GM12891 (cell line): ENCODE data around the gene OLFM1.

Source experiments
- DNase-seq: peaks from one replicate; pipeline ENCODE4 v3.0.0; 2011; ENCODE audit warnings: low spot score; ENCODE audit not compliant: insufficient read length
- FAIRE-seq: peaks from 2 replicates; lab custom pipeline; 2011; peaks lifted over from hg19 to GRCh38; lab: Jason Lieb, UNC
- PAX5 ChIP-seq: IDR thresholded peaks from 2 replicates; pipeline ENCODE4 v1.6.1; 2011; ENCODE audit warnings: low read length, moderate library complexity, mild to moderate bottlenecking; ENCODE audit not compliant: insufficient read depth, severe bottlenecking
- POLR2A ChIP-seq: IDR thresholded peaks from 2 replicates; pipeline ENCODE4 v1.6.1; 2011; ENCODE audit warnings: low read depth, low read length, control low read depth
- POLR2AphosphoS5 ChIP-seq: IDR thresholded peaks from 2 replicates; pipeline ENCODE4 v1.6.1; 2011; ENCODE audit warnings: low read depth, low read length, control low read depth
- POU2F2 ChIP-seq: IDR thresholded peaks from 2 replicates; pipeline ENCODE4 v1.6.1; 2011; ENCODE audit warnings: low read depth, mild to moderate bottlenecking, control low read depth, low read length, moderate library complexity
- SPI1 ChIP-seq: IDR thresholded peaks from 2 replicates; pipeline ENCODE4 v1.6.1; 2011; ENCODE audit warnings: low read depth, low read length, control low read depth
- TAF1 ChIP-seq: IDR thresholded peaks from 2 replicates; pipeline ENCODE4 v1.6.1; 2011; ENCODE audit warnings: low read depth, low read length, control low read depth

Gene OLFM1

DNA sequence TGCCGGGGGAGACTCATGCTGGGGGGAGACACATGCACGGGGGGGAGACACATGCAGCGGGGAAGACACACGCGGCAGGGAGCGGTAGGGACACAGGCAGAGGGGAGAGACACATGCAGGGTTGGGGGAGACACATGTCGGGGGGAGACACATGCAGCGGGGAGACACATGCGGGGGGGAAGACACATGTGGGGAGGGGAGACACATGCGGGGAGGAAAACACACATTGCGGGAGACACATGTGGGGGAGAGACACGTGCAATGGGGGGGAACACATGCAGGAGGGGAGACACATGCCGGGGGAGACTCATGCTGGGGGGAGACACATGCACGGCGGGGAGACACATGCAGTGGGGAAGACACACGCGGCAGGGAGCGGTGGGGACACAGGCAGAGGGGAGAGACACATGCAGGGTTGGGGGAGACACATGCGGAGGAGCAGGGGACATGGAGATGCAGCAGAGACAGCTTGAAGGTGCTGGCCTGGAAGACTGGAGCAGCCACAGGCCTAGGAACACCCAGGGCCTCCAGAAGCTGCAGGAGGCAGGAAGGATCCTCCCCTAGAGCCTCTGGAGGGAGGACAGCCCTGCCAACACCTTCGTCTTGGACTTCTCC, 20.3 kb upstream of the OLFM1 start:
- DNase-seq = no peak
- FAIRE-seq = no peak
- TF ChIP-seq POU2F2 (no peak), PAX5 (no peak), POLR2AphosphoS5 (no peak), POLR2A (no peak), SPI1 (no peak), TAF1 (no peak)

DNA sequence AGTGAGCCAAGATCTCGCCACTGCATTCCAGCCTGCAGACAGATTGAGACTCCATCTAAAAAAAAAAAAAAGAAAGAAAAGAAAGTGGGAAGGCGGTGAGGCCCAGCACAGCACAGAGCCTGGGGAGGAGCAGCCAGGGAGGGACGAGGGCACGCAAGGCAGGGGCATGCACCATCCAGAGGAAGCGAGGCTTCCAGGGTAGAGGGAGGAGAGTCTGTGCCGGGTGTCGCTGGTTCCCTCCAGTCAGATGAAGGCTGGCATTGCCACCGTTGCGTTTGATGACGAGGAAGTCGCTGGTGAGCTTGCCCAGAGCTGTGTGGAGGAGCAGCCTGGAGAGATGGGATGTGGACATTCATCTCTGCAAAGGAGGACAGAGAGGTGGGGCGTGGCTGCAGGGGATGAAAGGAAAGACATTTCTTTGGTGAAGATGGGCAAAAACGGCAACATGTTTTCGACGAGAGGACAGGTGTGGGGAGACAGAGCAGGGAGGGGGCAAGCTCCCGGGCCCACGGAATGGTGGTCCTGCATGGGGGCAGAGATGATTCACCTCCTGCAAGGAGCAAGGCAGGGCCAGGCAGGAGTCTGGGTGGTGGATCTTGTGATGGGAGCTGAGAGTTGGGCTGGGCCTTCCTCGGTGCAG, 18.6 kb upstream of the OLFM1 start:
- FAIRE-seq = no peak
- DNase-seq = no peak
- TF ChIP-seq PAX5 (no peak), SPI1 (no peak), POU2F2 (no peak), TAF1 (no peak), POLR2AphosphoS5 (no peak), POLR2A (no peak)

- DNase-seq = no peak
Observed at GRCh38 chr9:135069558-135070197, 17.8 kb upstream of the OLFM1 start.

DNA sequence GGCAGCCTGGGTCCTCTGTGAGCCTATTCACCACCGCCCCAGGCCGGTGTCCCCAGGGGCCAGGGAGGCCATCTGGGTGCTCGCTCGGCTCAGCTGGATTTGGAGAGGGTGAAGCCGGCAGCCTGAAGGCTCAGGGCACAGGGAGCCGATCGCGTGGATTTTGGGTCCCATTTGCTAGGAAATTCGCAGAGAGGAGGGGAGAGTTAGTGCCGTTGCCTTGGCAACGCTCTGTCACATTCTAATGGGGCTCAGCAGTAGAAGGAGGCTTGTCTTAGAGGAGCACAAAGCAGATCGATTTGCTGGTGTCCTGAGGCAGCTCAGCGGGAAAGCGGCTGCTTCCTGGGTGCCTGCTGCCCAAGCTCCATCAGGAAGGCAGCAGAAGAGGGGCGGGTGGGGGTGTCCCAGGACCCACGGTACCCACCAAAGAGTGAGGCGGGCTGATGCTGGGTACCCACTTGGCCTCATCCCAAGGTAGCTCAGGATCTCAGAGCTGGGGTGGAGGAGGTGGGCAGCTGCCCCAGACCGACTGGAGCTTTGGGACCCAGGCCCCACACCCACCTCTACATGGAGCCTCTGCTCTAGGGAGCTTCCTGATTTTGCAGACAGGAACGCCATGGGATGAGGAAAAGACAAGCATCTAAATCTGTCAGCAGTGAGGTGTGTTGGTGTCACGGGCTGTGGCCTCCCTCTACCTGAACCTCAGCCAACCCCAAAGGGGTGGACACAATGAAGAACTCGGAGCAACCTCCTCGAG, 17.1 kb upstream of the OLFM1 start:
- TF ChIP-seq TAF1 (no peak), SPI1 (no peak), POU2F2 (no peak), POLR2A (no peak), POLR2AphosphoS5 (no peak), PAX5 (no peak)
- no peak for FAIRE-seq

More at GRCh38 chr9:135069558-135070197, 17.8 kb upstream of the OLFM1 start:
- no peak for FAIRE-seq
- TF ChIP-seq POU2F2 (no peak), TAF1 (no peak), POLR2AphosphoS5 (no peak), POLR2A (no peak), SPI1 (no peak), PAX5 (no peak)

DNA sequence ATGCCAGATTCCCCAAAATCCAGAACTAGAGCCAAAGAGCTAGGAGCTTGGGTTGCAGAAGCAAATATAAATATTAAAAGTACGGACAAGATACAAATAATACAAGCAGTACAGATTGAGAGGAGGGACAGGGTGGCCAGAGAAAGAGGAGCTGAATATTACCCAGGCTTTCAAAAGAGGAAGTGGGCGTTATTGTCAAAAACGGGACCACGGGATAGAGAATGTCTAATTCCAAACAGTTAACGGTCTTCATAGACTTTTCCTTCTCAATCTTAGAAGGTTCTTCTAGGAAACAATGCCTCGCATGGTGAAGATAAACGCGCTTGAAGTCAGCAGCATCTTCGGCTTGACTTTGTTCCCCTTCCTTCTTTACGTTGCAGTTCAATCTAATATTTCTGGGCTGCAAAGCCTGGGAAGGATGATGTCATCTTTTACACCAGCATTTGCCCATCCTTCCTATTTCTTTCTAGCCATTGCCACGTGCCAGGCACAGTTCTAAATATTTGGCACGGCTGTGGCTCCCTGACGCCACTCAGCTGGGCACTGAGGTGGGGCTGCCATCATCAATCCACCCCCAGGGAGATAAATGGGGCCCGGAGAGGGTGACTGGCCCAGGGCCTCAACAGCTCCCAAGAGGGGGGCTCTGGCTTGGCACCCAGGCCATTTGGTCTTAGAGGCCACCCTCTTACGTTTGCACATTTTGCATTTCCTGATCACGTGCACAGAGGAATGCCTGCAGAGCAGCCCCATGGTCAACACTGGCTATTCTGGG, 16.3 kb upstream of the OLFM1 start:
- no peak for FAIRE-seq
- DNase-seq = no peak
- TF ChIP-seq POU2F2 = no peak
- TF ChIP-seq SPI1 = peak; percentile 60

More for the DNA sequence above, 17.1 kb upstream of the OLFM1 start:
- no peak for DNase-seq

- no peak for TF ChIP-seq SPI1
- no peak for TF ChIP-seq POLR2AphosphoS5
- TF ChIP-seq POU2F2 = no peak
- TF ChIP-seq TAF1 = no peak
- no peak for TF ChIP-seq POLR2A
- no peak for TF ChIP-seq PAX5
- FAIRE-seq = no peak
- no peak for DNase-seq
Observed at GRCh38 chr9:135073081-135073740, 14.3 kb upstream of the OLFM1 start.

DNA sequence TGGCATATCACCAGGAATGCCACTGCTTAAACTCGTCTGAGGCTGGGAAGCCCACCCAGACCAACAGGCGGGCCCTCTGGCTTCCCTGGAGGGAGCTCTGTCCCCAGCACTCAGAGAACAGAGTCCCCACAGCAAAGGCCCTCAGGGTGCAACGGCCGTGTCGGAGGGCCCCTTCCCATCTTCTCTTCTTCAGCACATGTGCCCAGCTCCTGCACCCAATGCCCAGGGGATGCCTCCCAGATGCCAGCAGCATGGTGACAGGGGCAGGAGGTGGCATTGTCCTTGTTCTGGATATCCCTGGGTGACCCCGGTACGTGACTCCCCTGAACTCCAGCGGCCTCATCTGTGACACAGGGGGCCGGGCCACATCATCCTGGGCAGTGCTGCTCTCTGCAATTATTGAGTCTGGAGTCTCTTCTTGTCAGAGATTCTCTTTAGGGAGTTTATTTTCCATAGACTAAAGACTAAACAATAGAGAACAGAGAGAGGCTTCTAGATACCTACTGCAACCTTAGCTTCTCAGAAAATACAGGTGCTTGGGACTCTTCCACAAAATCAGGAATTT, 13.6 kb upstream of the OLFM1 start:
- TF ChIP-seq POLR2A = no peak
- TF ChIP-seq SPI1 = no peak
- no peak for TF ChIP-seq PAX5
- TF ChIP-seq TAF1 = no peak
- TF ChIP-seq POU2F2 = no peak
- TF ChIP-seq POLR2AphosphoS5 = no peak
- FAIRE-seq (no peak), DNase-seq (no peak)
